Choroid plexus epithelial cell (primary cell): ENCODE measurements around the gene MSGN1.

ENCODE experiments used
- DNase-seq: peaks from one replicate; pipeline ENCODE4 v3.0.0-alpha.2; 2010; ENCODE audit warnings: low read depth
- H3K4me3 ChIP-seq: 2 replicates; pipeline ENCODE4 v1.5.1; 2011; ENCODE audit warnings: low read depth, mild to moderate bottlenecking, control low read depth, low read length, moderate library complexity
- CTCF ChIP-seq: conservative IDR thresholded peaks from 2 replicates; pipeline ENCODE4 v1.5.1; 2011; ENCODE audit warnings: low read depth, mild to moderate bottlenecking, control low read depth, inconsistent platforms, low read length, moderate library complexity

MSGN1 gene

GRCh38 chr2:17804358-17804757, 11.9 kb upstream of the MSGN1 start:
- no peak for DNase-seq
- H3K4me3 ChIP-seq: no peak overlapping the region
- TF ChIP-seq CTCF: no peak

- H3K4me3 ChIP-seq: no peak overlapping the region
- TF ChIP-seq CTCF: no peak
- DNase-seq: no peak
Observed at GRCh38 chr2:17805166-17805565, 11.1 kb upstream of the MSGN1 start.

- H3K4me3 ChIP-seq: no peak overlapping the region
- no peak for TF ChIP-seq CTCF
Observed at GRCh38 chr2:17805717-17806363, 10.4 kb upstream of the MSGN1 start.

GRCh38 chr2:17813010-17813741, 3.1 kb upstream of the MSGN1 start:
- TF ChIP-seq CTCF: no peak

More at GRCh38 chr2:17805717-17806363, 10.4 kb upstream of the MSGN1 start:
- DNase-seq: no peak

GRCh38 chr2:17813742-17814473, 2.4 kb upstream of the MSGN1 start:
- no peak overlapping the region for H3K4me3 ChIP-seq

More at GRCh38 chr2:17813010-17813741, 3.1 kb upstream of the MSGN1 start:
- H3K4me3 ChIP-seq: no peak overlapping the region
- peak; percentile 16 for DNase-seq

GRCh38 chr2:17814601-17815000, 1.7 kb upstream of the MSGN1 start:
- no peak for DNase-seq
- no peak for TF ChIP-seq CTCF
- H3K4me3 ChIP-seq: no peak overlapping the region

More at GRCh38 chr2:17813742-17814473, 2.4 kb upstream of the MSGN1 start:
- peak; percentile 21 for DNase-seq
- no peak for TF ChIP-seq CTCF
